Fibroblast of mammary gland (primary cell): Measurements from ENCODE around the gene EIF3D.

Source experiments
- DNase-seq: peaks from one replicate; pipeline ENCODE4 v3.0.0-alpha.2; 2010; ENCODE audit warnings: low read depth
- H3K4me3 ChIP-seq: 2 replicates; pipeline ENCODE4 v1.5.1; 2011; ENCODE audit warnings: low read depth, mild to moderate bottlenecking, low read length, moderate library complexity; ENCODE audit not compliant: control insufficient read depth
- TF ChIP-seq, protein P1 (sequence below): conservative IDR thresholded peaks from 2 replicates; pipeline ENCODE4 v1.5.1; 2011; ENCODE audit warnings: low read depth, low read length, inconsistent platforms; ENCODE audit not compliant: control insufficient read depth, insufficient read depth

Gene EIF3D, protein sequence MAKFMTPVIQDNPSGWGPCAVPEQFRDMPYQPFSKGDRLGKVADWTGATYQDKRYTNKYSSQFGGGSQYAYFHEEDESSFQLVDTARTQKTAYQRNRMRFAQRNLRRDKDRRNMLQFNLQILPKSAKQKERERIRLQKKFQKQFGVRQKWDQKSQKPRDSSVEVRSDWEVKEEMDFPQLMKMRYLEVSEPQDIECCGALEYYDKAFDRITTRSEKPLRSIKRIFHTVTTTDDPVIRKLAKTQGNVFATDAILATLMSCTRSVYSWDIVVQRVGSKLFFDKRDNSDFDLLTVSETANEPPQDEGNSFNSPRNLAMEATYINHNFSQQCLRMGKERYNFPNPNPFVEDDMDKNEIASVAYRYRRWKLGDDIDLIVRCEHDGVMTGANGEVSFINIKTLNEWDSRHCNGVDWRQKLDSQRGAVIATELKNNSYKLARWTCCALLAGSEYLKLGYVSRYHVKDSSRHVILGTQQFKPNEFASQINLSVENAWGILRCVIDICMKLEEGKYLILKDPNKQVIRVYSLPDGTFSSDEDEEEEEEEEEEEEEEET

DNA sequence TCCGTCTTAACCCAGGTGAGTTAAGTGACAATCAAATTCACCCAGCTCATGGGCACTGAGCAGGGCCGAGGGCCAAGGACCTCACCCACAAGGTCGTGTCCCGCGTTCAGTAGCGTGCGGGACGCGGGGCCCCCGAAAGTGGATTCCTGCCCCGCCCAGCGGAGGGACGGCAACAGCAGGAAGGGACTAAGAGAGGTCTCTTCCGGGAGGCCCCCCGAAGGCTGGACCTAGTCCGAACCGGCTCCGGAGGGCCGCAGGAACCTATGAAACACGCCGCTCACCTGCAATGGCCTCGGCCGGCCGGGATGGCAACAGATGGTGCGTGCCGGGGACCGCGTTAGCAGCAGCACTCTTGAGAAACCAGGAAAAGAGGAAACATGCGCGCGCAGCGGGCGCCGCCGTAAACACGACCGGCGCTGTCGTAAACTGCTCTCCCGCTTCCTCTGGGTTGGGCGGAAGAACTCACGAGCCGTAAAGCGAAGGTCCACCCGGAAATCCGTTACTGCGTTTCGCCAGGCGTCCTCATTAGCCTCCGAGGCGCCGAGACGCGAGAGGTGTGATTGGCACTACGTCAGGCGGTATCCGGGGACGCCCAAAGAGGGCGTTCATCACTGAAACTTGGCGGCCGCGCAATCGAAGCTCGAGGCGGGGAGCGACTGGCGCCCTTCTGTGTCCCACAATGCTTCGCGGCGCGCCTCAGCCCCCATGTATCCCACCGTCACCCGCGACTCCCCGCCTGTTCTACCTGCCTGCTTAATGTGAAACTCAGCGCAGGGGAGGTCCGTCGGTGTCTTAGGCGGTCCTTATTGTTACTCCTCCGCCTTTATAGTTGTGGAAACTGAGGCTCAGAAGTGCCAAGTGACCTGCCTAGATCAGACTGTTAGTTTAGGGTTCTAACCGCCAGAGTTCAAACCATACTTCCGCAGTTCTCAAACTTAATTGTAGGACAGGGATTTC is at the start of gene EIF3D:
Gene EIF3D (minus strand): TSS at position 372 of the 957 bp plus-strand sequence. CDS start 3,045 bp downstream, outside the sequence.
- TF ChIP-seq, protein P1, sequence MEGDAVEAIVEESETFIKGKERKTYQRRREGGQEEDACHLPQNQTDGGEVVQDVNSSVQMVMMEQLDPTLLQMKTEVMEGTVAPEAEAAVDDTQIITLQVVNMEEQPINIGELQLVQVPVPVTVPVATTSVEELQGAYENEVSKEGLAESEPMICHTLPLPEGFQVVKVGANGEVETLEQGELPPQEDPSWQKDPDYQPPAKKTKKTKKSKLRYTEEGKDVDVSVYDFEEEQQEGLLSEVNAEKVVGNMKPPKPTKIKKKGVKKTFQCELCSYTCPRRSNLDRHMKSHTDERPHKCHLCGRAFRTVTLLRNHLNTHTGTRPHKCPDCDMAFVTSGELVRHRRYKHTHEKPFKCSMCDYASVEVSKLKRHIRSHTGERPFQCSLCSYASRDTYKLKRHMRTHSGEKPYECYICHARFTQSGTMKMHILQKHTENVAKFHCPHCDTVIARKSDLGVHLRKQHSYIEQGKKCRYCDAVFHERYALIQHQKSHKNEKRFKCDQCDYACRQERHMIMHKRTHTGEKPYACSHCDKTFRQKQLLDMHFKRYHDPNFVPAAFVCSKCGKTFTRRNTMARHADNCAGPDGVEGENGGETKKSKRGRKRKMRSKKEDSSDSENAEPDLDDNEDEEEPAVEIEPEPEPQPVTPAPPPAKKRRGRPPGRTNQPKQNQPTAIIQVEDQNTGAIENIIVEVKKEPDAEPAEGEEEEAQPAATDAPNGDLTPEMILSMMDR = no peak
- DNase-seq = peak; percentile 99

DNA sequence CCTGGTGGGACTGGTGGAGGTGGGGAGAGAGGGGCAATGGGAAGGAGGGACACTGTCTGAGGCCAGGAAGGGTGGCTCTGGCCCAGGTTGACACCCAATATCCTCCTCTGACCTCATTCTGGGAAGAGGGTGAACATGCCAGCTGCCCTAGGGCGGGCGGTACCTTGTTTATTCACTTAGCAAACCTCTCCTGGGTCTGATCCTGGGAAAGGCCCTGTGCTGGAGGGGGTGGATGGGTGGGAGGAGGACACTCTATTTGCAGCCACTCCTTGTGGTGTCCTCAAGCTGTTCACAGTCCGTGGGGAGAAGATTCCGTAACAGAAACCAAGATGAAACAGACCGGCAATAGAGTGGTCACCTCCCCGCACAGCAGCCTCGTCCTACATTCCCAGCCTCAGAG is 49.7 kb upstream of the EIF3D start:
- no peak for DNase-seq
- H3K4me3 ChIP-seq = no peak overlapping the region
- TF ChIP-seq, protein P1 = no peak

More for the DNA sequence above, at the start of gene EIF3D:
- H3K4me3 ChIP-seq = peak within 1 kb of the TSS; percentile 83

DNA sequence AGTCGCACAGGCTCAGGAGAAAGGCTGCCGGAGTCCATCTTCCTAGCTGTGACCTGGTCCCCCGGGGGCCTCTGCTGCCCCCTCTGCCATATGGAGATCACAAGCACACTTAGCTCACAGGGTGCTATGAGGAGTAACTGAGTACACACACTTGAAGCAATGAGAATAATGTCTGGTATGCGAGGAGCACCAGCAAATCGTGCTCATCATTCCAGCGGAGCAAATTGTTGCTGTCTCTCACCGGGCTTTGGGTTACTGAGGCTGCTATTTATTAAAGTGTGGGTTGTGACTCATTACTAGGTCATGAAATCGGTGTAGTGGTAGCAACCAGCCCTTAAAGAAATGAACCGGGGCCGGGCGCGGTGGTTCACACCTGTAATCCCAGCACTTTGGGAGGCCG is 48.1 kb upstream of the EIF3D start:
- TF ChIP-seq, protein P1 = no peak
- peak; percentile 82 for DNase-seq
- no peak overlapping the region for H3K4me3 ChIP-seq

DNA sequence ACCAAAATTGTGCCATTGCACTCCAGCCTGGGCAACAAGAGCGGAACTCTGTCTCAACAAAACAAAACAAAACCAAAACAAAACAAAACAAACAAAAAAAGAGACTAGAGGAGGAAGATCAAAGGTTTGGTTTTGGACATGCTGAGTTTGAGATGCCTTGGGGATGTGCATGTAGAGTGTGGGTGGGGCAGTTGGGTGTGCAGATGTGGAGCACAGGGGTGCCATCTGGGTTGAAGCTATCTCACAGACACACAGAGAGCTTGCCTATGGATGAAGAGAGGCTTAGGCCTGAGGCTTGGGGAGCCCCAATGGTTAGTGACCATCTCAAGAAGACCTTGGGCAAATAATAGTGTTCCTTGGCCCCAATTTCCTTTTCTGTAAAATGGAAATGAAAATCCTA is 45.8 kb upstream of the EIF3D start:
- no peak for DNase-seq
- TF ChIP-seq, protein P1 = no peak
- no peak overlapping the region for H3K4me3 ChIP-seq

DNA sequence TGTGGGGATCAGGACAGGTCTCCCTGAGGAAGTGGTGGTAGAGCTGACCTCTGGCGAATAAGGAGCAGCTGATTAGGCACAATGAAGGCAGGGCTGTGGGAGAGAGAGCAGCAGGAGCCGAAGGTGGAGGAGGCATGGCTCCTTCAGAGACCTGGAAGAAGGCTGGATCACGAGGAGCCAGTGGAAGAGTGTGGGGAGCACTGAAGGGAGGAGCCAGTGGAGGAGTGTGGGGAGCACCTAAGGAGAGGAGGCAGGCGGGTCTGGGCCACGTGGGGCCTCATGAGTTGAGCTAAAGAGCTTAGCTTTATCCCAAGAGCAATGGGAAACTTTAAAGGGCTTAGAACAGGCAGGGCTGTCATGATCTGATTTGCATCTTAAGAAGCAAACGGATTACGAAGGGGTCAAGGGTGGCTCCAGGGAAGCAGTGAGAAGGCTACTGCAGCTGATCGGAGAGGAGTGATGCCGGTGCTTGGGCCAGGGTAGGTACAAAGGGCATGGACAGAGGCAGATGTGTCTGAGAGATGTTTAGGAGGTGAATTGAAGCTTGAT is 44.9 kb upstream of the EIF3D start:
- H3K4me3 ChIP-seq = no peak overlapping the region
- TF ChIP-seq, protein P1 = no peak
- no peak for DNase-seq

DNA sequence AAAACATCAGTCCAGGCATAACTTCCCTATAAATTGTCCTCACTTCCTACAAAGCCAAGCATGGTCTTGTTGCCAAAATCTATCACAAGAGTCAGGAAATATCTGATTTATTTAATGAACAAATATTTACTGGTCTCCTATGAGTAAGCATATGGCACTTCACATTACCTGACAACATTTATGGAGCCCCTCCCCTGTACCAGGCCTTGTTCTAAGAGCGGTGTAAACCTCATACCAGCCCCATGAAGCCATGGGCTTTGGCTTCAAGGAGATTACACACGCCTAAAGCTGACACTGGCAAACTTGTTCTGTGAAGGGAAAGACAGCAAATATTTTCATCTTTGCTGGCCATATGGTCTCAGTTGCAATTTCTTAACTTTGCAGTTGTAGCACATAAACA is 43.0 kb upstream of the EIF3D start:
- H3K4me3 ChIP-seq = no peak overlapping the region
- DNase-seq = no peak
- TF ChIP-seq, protein P1 = no peak
